GM06990 (cell line): ENCODE data around the gene R3HDM2.

Experiments used
- DNase-seq: peaks from one replicate; pipeline ENCODE4 v3.0.0-alpha.2; 2011; ENCODE audit not compliant: insufficient read length; ENCODE audit errors: extremely low read depth
- H3K27me3 ChIP-seq: replicated peaks from 2 replicates; pipeline ENCODE4 v1.6.0; 2011; ENCODE audit warnings: low read length; ENCODE audit not compliant: control insufficient read depth, insufficient read depth
- H3K36me3 ChIP-seq: 2 replicates; pipeline ENCODE4 v1.5.1; 2011; ENCODE audit warnings: low read length; ENCODE audit not compliant: control insufficient read depth, insufficient read depth
- H3K4me3 ChIP-seq: replicated peaks from 2 replicates; pipeline ENCODE4 v1.5.1; 2011; ENCODE audit warnings: low read depth, mild to moderate bottlenecking, control low read depth, low read length
- TF ChIP-seq, protein P1 (sequence below): IDR thresholded peaks from 2 replicates; pipeline ENCODE4 v1.5.1; 2011; ENCODE audit warnings: low read length, control low read depth, mild to moderate bottlenecking, inconsistent platforms; ENCODE audit not compliant: insufficient read depth, poor library complexity, severe bottlenecking

Gene R3HDM2

DNA sequence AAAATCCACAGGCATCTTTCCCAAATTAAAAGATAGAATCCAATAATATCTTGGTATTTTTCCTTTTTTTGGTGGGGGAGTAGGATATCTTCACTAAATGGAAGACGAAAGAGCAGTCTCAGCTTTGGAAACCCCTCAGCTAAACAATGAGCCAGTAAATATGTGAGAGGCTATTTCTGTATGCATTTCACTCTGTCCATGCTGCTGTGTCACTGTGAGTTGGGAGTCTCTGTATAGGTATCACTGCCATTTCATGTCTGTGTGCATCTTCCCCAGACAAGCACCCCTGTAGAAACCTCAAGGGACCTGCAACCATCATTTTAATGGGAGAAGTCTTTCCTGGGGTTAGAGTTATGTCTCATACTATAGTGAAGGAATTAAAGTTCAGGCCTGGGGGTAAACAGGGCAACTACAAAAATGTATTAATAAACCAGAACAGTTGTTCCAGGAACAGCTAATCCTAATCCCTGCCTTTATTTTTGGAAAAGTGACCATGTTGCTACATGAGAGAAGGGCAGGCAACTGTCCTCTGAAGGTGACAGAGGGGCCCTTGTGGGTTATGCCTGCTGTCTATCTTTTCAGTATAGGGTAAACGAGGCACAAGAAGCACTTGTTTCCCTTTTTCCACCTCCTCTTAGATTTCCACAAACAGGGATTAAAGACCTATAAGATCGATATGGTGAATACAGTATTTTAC, 168.6 kb downstream of the R3HDM2 start:
- H3K36me3 ChIP-seq, result peaks cover 19% of the 10 kb centered on the region
- no peak overlapping the region for H3K4me3 ChIP-seq
- TF ChIP-seq, protein P1, sequence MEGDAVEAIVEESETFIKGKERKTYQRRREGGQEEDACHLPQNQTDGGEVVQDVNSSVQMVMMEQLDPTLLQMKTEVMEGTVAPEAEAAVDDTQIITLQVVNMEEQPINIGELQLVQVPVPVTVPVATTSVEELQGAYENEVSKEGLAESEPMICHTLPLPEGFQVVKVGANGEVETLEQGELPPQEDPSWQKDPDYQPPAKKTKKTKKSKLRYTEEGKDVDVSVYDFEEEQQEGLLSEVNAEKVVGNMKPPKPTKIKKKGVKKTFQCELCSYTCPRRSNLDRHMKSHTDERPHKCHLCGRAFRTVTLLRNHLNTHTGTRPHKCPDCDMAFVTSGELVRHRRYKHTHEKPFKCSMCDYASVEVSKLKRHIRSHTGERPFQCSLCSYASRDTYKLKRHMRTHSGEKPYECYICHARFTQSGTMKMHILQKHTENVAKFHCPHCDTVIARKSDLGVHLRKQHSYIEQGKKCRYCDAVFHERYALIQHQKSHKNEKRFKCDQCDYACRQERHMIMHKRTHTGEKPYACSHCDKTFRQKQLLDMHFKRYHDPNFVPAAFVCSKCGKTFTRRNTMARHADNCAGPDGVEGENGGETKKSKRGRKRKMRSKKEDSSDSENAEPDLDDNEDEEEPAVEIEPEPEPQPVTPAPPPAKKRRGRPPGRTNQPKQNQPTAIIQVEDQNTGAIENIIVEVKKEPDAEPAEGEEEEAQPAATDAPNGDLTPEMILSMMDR, result no peak
- H3K27me3 ChIP-seq, result no peaks in the 10 kb centered on the region
- no peak for DNase-seq

DNA sequence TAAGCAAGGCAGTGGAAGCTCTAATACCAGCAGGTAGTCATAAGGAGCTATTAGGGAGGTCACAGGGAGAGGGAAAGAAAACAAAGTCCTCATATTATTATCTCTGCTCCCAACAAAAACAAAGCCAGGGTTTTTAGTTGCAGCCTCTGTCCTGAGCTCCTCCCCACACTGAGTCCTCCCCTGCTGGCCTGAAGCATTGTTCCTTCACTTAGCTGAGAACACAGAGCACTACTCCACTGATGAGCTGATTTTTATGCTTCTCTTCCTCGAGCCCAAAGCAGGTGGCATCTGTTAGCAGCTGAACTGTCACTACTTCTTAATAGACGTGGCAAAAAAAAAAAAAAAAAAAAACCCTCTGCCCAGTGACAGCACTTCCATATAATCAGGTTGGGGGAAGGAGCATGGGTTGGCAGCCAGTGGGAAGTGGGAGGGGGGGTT, 169.4 kb downstream of the R3HDM2 start:
- no peak for DNase-seq
- no peak overlapping the region for H3K4me3 ChIP-seq
- H3K27me3 ChIP-seq, result no peaks in the 10 kb centered on the region
- peaks cover 16% of the 10 kb centered on the region for H3K36me3 ChIP-seq
- TF ChIP-seq, protein P1, result no peak

DNA sequence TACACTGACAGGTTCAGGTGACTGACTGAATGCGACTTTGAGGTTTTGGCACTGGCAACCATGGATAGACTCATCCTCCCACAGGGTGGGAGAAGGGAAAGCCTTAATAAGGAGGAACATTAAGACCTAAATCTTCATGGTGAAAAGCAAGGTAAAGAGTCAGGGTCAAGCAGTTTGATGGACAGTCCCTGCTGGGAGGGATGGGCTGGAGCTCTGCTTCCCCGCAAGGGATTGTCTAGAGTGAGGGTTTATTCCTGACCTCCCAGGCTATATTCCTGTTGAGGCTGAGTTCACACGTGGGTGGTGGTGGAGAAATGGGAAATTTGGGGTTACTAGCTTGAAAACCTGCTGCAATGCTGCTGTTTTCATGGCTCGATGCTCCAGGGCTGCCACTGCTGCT, 170.5 kb downstream of the R3HDM2 start:
- TF ChIP-seq, protein P1, result no peak
- Histone ChIP-seq H3K36me3 (peaks cover 19% of the 10 kb centered on the region), H3K4me3 (no peak overlapping the region), H3K27me3 (no peaks in the 10 kb centered on the region)
- DNase-seq, result no peak

DNA sequence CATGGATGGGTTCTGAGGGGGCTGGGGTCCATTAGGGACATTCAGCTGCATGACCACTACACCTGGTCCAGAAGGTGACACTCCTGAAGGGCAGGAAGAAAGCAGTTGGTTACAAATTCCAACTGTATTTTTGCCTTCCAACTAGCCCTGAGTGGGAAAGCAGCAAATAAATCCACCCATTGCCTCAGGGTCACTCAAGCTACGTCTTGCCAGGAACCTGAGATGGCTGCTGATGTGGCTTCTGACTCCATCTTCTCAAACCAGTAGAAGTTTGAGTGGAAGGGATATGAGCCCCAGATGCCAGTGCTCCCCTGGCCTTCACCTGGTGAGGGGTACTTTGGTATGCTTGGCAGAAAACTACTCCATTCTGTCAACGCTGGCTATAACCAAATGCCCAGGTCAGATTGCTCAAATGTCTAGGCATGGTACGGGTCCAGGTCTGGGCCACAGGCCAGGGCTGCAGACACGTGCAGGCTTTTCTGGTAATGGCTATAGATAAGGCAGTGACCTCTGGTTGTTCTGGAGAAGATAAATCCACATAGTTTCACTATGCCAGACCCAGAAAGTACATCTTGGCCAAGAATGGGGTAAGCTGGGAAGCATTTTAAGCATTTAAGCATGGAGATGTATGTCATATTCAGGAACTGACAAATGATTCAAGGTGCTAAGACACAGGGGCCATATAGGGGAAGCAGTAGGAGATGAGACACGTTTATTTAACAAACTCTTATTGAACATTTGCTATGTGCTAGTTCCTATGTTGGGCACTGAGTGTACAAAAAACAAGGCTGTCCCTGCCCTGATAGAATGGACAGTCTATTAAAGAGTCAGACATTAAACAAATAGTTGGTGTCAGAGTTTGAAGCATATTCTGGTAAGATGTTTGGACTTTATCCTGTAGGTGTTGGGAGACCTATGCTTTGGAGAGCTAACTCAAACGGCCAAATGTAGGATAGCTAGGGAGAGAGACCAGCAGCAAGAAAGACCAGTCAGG, 171.6 kb downstream of the R3HDM2 start:
- TF ChIP-seq, protein P1, result no peak
- H3K4me3 ChIP-seq, result no peak overlapping the region
- H3K27me3 ChIP-seq, result no peaks in the 10 kb centered on the region
- DNase-seq, result no peak
- peaks cover 19% of the 10 kb centered on the region for H3K36me3 ChIP-seq

DNA sequence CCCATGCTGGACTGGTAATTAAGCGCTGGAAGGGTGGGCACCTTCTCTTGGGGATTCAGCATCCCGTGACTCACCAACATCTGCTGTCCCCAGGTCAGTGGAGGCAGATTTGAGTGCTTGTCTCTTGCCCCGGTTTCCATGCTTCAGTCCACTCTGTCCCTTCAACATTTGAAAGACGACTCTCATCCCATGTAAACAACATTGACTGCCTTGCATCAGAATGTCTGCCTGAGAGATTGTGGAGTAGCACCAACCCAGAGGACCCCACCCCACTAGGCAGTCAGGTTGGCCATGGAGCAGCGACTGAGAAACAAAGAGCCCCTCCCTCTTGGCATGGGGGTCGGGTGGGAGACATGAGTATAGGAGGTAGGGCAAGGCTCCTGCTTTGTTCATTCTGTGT, 174.9 kb downstream of the R3HDM2 start:
- no peak for DNase-seq
- Histone ChIP-seq H3K27me3 (no peaks in the 10 kb centered on the region), H3K36me3 (peaks cover 19% of the 10 kb centered on the region), H3K4me3 (no peak overlapping the region)
- TF ChIP-seq, protein P1, result no peak
